HUDEP-2 (cell line): ENCODE data around the gene CCDC88B.

ENCODE experiments used
- DNase-seq, 76 experiments: peaks; one replicate each; lab custom pipeline; 2025; ENCODE audit not compliant: unreplicated experiment in 76 of 76; lab: John Stamatoyannopoulos, UW

CCDC88B gene

DNA sequence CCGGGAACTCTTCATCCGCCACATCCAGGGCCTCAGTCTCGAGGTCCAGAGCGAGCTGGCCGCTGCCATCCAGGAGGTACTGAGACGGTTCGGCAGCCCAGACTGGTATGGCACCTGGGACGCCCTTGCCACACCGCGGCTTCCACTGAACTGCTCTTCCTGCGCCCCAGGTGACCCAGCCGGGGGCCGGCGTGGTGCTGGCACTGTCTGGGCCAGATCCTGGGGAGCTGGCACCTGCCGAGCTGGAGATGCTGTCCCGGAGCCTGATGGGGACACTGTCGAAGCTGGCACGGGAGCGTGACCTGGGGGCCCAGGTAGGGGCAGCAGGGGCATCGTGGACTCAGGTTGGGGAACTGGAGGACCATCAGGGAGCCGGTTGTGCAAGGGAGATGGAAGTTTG is 1.4 kb downstream of the CCDC88B start:
- DNase-seq, result no peak

DNA sequence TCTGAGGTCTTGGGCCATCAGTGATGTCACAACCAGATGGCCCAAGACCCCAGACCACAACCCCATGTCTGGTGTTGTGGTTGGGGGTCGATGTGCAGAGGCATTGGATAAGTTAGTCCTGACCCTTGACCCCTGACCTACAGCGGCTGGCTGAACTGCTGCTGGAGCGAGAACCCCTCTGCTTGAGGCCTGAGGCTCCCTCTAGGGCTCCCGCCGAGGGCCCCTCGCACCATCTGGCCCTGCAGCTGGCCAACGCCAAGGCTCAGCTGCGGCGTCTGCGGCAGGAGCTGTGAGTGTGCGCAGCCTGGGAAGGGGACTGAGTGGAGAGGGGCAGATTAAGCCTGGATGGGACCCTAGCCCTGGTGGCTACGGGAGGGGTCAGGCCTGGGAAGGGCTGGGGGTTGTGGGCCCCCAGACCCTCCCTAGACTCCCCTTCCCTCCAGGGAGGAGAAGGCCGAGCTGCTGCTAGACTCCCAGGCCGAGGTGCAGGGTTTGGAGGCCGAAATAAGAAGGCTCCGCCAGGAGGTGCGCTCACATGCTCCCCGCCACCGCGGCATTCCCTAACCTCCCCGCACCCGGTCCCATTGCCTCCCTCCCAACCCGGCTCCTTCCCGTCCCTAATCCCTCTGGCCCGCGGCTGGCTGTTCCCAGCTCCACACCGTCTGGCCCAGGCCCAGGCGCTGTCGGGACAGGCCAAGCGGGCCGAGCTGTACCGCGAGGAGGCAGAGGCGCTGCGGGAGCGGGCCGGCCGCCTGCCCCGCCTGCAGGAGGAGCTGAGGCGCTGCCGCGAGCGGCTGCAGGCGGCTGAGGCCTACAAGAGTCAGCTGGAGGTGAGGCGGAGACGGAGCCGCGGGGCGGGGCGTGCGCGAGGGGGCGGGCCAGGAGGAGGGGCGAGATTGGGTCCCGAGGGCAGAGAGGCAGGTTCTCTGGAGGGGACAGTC is 2.1 kb downstream of the CCDC88B start:
- DNase-seq, result peak in 74 of 76 experiments; percentile 34 to 96 (median 88)

DNA sequence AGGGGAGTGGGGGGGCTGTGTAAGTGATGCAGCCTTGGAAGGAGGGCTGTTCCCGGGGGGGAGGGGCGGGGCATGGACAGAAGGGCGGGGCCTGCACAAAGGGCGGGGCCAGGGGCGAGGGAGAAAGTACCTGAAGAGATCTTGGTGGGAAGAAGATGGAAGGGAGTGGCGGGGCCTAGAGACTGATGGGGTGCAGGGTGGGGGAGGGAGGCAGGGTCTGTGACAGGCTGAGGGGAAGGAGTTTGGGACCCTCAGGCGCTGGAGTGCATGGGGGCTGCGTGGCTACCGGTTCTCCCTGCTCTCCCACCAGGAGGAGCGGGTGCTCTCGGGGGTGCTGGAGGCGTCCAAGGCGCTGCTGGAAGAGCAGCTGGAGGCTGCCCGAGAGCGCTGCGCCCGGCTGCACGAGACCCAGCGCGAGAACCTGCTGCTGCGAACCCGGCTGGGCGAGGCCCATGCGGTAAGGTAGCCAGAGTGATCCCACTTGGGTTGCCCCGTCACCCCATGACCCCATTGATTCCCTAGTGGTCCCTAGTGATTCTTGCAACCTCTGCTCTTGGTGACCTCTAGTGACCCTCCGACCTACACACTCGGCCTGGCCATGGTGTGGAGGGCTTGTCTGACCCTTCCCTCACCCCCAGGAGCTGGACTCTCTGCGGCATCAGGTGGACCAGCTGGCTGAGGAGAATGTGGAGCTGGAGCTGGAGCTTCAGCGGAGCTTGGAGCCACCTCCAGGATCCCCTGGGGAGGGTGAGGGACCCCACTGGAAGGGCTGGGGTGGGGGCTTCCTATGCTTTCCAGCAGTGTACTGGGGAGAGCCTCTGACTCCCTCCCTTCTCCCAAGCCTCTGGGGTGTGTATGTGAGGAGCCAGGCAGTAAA is 3.1 kb downstream of the CCDC88B start:
- DNase-seq, result peak in 4 of 76 experiments; percentile 53 to 69 (median 58)

DNA sequence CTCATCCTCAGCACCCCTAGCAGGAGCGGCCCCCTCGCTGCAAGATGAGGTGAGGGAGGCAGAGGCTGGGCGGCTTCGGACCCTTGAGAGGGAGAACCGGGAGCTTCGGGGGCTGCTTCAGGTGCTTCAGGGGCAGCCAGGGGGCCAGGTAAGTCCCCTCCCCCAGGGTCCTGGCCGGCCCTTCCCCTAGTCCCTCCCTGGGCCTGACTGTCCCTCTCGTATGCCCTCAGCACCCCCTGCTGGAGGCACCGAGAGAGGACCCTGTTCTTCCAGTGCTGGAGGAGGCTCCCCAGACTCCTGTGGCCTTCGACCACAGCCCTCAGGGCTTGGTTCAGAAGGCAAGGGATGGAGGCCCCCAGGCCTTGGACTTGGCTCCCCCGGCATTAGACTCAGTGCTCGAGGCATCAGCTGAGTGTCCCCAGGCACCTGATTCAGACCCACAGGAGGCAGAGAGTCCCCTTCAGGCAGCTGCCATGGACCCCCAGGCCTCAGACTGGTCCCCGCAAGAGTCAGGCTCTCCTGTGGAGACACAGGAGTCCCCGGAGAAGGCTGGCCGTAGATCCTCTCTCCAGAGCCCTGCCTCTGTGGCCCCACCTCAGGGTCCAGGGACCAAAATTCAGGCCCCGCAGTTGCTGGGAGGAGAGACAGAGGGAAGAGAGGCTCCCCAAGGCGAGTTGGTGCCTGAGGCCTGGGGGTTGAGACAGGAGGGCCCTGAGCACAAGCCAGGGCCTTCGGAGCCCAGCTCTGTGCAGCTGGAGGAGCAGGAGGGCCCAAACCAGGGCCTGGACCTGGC is 4.0 kb downstream of the CCDC88B start:
- DNase-seq, result peak in 31 of 76 experiments; percentile 6 to 47 (median 24)

DNA sequence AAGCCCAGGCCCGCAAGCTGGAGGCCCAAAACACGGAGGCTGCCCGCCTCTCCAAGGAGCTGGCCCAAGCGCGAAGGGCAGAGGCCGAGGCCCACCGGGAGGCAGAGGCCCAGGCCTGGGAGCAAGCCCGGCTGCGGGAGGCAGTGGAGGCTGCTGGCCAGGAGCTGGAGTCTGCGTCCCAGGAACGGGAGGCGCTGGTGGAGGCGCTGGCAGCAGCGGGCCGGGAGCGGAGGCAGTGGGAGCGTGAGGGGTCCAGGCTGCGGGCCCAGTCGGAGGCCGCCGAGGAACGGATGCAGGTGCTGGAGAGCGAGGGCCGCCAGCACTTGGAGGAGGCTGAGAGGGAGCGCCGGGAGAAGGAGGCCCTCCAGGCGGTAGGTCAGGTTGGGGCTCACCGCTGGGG is 4.8 kb downstream of the CCDC88B start:
- DNase-seq, result no peak

DNA sequence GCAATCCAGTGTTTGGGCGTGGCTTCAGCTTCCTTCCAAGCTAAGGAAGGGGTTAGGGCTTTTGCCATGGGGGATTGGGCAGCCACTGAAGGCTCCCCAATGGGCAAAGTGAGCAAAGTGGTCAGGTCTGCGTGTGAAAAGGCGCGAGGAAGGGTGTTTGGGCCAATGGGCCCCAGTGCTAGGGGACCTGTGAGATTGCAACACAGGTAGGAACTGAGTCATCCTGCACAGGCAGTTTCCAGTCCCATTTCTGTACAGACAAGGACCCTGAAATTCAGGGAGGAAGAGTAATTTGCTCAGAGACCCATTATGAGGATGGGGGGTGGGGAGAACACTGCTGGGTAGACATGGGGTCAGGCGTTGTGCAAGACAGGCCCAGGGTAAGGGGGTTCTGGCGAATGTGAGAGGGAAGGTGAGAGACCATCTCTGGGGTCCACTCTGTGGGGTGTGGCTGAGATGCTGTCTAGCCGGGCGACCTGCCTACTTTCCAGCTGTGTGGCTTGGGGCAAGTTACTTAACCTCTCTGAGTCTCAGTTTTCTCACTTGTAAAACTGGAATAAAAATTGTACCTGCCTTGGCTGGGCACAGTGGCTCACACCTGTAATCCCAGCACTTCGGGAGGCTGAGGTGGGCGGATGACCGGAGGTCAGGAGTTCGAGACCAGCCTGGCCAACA is 7.3 kb downstream of the CCDC88B start:
- DNase-seq, result no peak

DNA sequence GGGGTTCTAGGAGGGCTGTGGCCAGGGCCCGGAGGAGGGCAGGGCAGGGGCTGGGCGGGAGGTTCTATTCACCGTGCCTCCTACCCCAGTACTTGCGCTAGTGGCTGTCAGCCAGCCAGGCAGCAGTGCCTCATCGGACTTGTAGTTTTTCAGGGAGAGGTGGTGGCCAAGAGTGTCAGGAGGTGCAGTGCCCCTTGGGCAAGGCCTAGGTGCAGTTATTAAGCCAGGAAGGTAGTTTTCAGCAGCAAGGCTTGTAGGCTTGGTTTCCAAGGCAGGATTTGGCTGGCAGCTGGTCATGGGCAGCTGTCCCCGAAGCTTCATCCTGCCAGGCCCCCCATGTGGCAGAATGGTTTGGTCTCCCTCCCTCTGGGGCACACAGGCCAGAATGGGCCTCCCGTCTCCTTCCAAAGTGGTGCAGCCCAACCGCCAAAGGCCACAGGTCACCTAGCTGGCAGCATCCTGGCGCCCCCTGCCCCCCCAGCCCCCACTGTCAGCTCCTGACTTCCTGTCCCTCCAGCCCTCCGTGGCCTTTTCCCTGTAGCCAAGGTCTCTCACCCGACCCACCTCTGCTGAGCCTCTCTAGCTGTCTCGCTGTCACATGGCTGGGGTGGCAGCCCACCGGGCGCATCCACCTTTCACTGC is 8.5 kb downstream of the CCDC88B start:
- peak in 73 of 76 experiments; percentile 36 to 87 (median 72) for DNase-seq

DNA sequence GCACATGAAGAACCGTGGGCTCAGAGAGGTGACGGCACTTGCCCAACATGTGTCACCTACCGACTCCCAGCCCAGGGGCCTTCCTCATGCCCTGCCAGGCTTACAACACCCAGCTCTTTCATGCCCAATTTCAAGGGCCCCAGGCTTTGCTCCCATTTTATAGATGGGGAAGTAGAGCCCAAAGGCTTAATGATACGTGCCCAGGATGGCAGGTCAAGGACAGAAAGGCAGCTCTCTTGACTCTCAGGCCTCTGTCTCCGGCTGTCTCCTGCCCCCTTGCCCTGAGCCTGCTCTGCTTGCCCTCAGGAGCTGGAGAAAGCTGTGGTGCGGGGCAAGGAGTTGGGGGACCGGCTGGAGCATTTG is 9.0 kb downstream of the CCDC88B start:
- DNase-seq, result no peak

DNA sequence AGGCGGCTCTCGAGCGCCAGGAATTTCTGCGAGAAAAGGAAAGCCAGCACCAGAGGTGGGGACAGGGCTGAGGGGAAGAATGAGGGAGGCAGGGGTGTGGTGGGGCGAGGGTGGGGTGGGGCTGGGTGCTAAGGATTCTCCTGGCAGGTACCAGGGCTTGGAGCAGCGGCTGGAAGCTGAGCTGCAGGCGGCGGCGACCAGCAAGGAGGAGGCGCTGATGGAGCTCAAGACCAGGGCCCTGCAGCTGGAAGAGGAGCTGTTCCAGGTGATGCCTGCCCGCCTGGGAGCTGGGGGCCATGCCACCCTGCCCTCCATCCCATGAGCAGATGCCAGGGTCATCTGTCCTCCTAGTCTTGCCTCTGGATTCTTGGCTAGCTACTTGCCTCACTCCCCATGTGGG is 9.4 kb downstream of the CCDC88B start:
- DNase-seq, result no peak

DNA sequence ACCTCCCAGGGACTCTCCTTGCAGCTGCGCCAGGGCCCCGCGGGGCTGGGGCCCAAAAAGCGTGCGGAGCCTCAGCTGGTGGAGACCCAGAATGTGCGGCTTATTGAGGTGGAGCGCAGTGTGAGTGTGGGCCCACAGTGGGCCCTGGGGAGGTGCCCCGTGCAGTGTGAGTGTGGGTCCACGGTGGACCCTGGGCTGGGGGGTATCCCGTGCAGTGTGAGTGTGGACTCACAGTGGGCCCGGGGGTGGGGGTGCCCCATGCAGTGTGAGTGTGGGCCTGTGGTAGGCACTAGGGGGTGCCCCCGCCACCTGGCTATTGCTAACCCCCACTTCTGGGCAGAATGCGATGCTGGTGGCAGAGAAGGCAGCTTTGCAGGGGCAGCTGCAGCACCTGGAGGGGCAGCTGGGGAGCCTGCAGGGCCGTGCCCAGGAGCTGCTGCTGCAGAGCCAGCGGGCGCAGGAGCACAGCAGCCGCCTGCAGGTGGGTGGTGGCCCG is 11.2 kb downstream of the CCDC88B start:
- no peak for DNase-seq

DNA sequence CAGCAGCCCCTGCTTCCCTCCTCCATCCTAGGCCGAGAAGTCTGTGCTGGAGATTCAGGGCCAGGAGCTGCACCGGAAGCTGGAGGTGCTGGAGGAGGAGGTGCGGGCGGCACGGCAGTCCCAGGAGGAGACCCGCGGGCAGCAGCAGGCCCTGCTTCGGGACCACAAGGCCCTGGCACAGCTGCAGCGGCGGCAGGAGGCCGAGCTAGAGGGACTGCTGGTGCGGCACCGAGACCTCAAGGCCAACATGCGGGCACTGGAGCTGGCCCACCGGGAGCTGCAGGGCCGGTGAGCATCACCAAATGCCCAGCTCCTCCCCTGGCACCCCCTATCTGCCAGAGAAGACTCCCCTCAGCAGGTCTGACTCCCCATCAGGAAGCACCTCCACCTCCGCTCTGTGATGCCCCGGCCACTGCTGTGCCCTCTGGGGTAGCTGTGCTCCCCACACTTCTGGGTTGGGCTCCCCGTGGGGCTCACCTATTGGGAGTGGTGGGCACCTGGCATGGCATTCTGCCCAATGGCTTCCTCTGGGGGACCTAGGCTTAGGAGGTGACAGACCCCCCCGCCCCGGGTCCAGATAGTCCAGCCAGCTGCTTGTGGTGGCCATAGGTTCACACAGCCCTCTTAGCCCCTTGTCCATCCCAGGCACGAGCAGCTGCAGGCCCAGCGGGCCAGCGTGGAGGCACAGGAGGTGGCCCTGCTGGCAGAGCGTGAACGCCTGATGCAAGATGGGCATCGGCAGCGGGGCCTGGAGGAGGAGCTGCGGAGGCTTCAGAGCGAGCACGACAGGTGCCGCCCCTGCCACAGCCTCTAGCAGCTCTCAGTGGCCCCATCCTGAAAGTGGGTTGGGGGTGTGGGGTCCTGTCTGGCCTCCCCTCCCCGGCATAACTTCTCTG is 12.3 kb downstream of the CCDC88B start:
- no peak for DNase-seq

DNA sequence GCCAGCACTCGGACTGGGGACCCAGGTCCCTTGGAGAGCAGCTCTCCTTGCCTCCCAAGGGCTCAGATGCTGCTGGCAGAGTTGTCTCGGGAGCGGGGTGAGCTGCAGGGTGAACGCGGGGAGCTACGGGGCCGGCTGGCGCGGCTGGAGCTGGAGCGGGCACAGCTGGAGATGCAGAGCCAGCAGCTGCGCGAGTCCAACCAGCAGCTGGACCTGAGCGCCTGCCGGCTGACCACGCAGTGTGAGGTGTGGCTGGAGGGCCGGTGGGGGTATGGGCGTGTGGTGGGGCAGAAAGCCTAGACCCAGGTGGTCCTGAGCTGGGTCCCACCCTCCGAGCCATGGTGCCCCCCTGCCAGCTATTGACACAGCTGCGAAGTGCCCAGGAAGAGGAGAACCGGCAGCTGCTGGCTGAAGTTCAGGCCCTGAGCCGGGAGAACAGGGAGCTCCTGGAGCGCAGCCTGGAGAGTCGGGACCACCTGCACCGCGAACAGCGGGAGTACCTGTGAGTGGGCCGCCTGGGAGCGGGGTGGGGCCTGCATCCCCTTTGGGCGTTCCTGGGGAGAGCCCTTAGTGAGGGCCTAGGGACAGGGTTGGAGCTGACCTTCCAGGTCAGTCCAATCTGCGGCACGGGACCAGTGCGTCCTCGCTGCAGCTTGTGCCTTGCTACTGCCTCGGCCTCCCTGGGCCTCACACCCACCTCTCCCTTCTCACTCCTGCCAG is 13.2 kb downstream of the CCDC88B start:
- DNase-seq, result no peak

DNA sequence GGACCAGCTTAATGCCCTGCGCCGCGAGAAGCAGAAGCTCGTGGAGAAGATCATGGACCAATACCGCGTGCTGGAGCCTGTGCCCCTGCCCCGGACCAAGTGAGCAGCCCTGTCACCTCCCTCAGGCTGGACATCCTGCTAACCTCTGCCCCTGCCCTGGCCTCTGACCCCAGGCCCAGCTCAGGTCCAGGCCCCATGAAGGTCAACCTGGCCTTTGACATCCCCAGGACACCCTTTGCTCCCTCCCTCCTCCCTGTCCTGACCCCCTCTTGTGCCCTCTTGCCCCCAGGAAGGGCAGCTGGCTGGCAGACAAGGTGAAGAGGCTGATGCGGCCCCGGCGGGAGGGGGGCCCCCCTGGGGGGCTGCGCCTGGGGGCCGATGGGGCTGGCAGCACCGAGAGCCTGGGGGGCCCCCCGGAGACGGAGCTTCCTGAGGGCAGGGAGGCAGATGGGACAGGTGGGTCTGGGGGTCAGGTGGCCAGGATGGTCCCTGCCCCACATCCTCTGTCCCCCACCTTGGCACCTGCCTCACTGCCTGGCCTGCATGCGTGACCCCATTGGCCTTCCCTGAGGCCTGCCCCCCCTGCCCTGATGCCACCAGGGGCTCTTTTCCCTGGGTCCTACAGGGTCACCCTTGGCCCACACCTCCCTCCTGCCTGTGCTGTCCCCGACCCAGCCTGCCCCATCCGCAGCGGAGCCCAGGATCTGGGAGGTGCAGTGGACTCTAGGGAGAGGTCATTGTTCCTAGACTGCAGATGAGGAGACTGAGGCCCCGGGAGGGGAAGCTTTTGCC is 13.9 kb downstream of the CCDC88B start:
- no peak for DNase-seq

DNA sequence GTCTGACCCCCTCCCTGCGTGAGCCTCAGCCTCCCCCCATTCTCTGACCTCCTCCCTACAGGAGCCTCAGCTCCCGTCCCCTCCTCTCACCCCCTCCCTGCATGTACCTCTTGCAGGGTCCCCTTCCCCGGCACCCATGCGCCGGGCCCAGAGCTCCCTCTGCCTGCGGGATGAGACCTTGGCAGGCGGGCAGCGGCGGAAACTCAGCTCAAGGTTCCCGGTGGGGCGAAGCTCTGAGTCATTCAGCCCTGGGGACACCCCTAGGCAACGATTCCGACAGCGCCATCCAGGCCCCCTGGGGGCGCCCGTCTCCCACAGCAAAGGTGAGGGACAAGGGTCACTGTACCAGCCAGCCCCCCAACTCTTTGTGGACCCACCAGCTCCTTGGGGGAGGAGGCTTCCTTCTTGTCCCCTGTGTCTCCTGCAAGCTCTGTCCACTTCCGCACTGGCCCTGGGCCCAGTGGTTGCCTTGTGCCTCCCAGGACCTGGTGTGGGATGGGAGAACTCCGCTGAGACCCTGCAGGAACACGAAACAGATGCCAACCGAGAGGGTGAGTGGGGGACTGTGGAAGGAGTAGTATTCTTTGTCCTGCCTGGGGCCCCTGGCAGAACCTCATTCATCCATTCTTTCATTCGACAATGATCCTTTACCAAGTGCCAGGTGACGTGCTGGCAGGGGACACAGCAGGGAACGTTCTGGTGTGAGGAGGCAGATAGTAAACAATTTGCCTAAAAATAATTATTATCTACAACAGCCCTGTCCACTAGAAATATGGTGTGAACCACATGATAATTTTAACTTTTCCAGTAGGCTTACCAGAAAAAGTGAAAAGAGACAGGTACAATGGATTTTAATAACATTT is 15.3 kb downstream of the CCDC88B start:
- peak in 71 of 76 experiments; percentile 26 to 86 (median 71) for DNase-seq

DNA sequence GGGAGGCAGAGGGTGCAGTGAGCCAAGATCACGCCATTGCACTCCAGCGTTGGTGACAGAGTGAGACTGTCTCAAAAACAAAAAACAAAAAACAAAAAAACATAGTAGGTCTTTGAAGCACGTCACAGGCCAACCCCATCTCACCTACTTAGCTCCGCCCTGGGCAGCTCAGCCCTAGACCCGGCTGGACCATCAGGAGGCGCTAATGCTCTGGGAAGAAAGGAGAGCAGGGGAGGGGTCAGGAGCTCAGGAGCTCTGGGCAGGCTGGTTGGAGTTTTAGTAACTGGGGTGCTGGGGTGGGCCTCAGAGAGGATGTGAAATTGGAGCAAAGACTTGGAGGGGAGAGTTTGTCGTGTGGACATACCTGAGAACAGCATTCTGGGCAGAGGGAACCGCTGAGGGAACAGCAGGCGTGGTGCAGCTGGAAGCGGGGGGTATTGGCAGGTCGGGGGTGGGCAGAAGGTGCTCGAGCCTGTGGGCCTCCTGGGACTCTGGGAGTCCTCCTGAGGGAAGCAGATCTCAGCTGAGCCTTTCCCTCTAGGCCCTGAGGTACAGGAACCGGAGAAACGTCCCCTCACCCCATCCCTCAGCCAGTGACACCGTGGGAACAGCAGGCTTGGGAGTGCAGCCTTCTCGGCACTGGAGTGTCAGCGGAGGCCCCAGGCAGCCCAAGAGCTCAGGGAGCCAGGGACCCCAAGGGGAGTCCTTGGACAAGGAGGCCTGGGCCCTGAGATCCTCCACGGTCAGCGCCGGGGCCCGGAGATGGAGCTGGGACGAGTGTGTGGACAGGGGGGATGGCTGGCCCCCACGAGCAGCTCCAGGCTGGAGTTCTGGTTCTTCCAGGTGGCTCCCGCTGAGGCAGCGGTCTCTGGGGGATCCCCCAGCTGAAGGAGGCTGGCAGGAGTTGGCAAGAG is 16.8 kb downstream of the CCDC88B start:
- DNase-seq, result peak in 64 of 76 experiments; percentile 9 to 78 (median 47)
